Naive thymus-derived CD4-positive, alpha-beta T cell (primary cell): Measurements from ENCODE around the gene ATF7. TPM values are rescaled to one million over a fixed set of nuclear protein-coding genes. Genes with fewer than 3 reads are reported as not detected.

Experiments used
- ATAC-seq: fragments of 150-1000 bp; cut with Tn5 transposase; 2 replicates; pipeline ENCODE4 v1.10.0; 2021; ENCODE audit warnings: mild to moderate bottlenecking, moderate library complexity
- CTCF ChIA-PET: fragments of 350-600 bp; sonication (Branson Sonifier 250); formaldehyde crosslinking; loops from one replicate; lab custom pipeline; 2021; ENCODE audit warnings: antibody characterized with exemption; lab: Charles Lee
- POLR2A ChIA-PET: fragments of 350-600 bp; sonication (Branson Sonifier 250); formaldehyde crosslinking; loops from one replicate; lab custom pipeline; 2021; ENCODE audit warnings: antibody characterized with exemption, inconsistent platforms; lab: Charles Lee
- DNase-seq, 9 donors: peaks; one replicate each; pipeline versions ENCODE4 v3.0.0 to v3.0.0-alpha.2; 2020 to 2022; ENCODE audit warnings: mixed read lengths in 1 of 9
- H3K27ac ChIP-seq: one replicate; pipeline ENCODE4 v1.7.0; 2013; ENCODE audit warnings: mild to moderate bottlenecking, low read depth, low read length, moderate library complexity
- H3K27me3 ChIP-seq, 2 donors: one replicate each; pipeline ENCODE4 v1.7.0; 2013; ENCODE audit warnings: low read length in 2 of 2, mild to moderate bottlenecking in 2 of 2, moderate library complexity in 2 of 2; ENCODE audit not compliant: control insufficient read depth in 2 of 2, insufficient read depth in 2 of 2
- H3K36me3 ChIP-seq, 3 experiments: 1 replicate in 2 of 3; 2 replicates in 1 of 3; pipeline ENCODE4 v1.7.0; 2013; ENCODE audit warnings: low read length in 3 of 3, mild to moderate bottlenecking in 3 of 3, moderate library complexity in 1 of 3; ENCODE audit not compliant: insufficient read depth in 3 of 3, control insufficient read depth in 2 of 3
- H3K4me1 ChIP-seq, 2 donors: one replicate each; pipeline ENCODE4 v1.7.0; 2013; ENCODE audit warnings: low read length in 2 of 2, mild to moderate bottlenecking in 2 of 2, moderate library complexity in 1 of 2; ENCODE audit not compliant: control insufficient read depth in 2 of 2, insufficient read depth in 2 of 2
- H3K4me3 ChIP-seq: 2 replicates; pipeline ENCODE4 v1.7.0; 2013; ENCODE audit warnings: mild to moderate bottlenecking, low read length
- H3K9me3 ChIP-seq, 3 experiments: 1 replicate in 2 of 3; 2 replicates in 1 of 3; pipeline ENCODE4 v1.7.0; 2013; ENCODE audit warnings: low read length in 3 of 3; ENCODE audit not compliant: control insufficient read depth in 2 of 3
- H3K27ac Mint-ChIP-seq, 9 donors: one replicate each; pipeline ENCODE4 v1.8.0; 2020 to 2022; ENCODE audit warnings: mixed read lengths in 9 of 9, mild to moderate bottlenecking in 8 of 9, moderate library complexity in 5 of 9, inconsistent platforms in 2 of 9
- H3K27me3 Mint-ChIP-seq, 5 donors: one replicate each; pipeline ENCODE4 v1.8.0; 2021 to 2022; ENCODE audit warnings: mixed read lengths in 5 of 5, mild to moderate bottlenecking in 1 of 5
- H3K36me3 Mint-ChIP-seq, 5 donors: one replicate each; pipeline ENCODE4 v1.8.0; 2020 to 2022; ENCODE audit warnings: mixed read lengths in 5 of 5, mild to moderate bottlenecking in 3 of 5, inconsistent platforms in 1 of 5
- H3K4me1 Mint-ChIP-seq, 7 donors: one replicate each; pipeline ENCODE4 v1.8.0; 2020 to 2022; ENCODE audit warnings: mixed read lengths in 7 of 7, mild to moderate bottlenecking in 3 of 7, inconsistent platforms in 1 of 7
- H3K4me3 Mint-ChIP-seq, 10 donors: one replicate each; pipeline ENCODE4 v1.8.0; 2020 to 2022; ENCODE audit warnings: mild to moderate bottlenecking in 10 of 10, mixed read lengths in 10 of 10, moderate library complexity in 6 of 10, inconsistent platforms in 2 of 10
- H3K9me3 Mint-ChIP-seq, 11 donors: one replicate each; pipeline ENCODE4 v1.8.0; 2020 to 2022; ENCODE audit warnings: mixed read lengths in 11 of 11, mild to moderate bottlenecking in 4 of 11, inconsistent platforms in 1 of 11, moderate library complexity in 1 of 11
- intact Hi-C, 2 donors: fragments of 100-400 bp; cut with micrococcal nuclease; formaldehyde crosslinking; loops; one replicate each; pipeline ENCODE4 v1.15.1; 2023
- polyA plus RNA-seq, 2 donors: library from polyadenylated mRNA; unstranded; fragments of 300-500 nt; fragmentation: Illumina TruSeq; gene quantifications; one replicate each; pipeline ENCODE4 v1.2.3, GENCODE V29; 2021
- total RNA-seq, 6 experiments: library from RNA in 5 of 6; stranded (reverse) in 5 of 6; gene quantifications; 1 replicate in 5 of 6; 2 replicates in 1 of 6; pipeline ENCODE4 v1.2.3 and lab custom pipeline; 2021 to 2026

The ATF7 gene
- total and polyA plus RNA-seq, 7 experiments from 2014 or later = 14.5 to 39.5 (median 29.7) TPM

- Histone ChIP-seq H3K36me3 (no peaks in the 10 kb centered on the region), H3K4me3 (peak overlapping the region; percentile 92), H3K27ac (peak overlapping the region; percentile 83), H3K27me3 (no peaks in the 10 kb centered on the region), H3K4me1 (peaks cover 20 to 32% of the 10 kb centered on the region in 2 donors), H3K9me3 (no peaks in the 10 kb centered on the region)
- ChIA-PET POLR2A (interaction anchor here (0.6 to 1.2 kb wide), 5 partner anchors 17 to 627 kb away, joined by 3 to 8 read pairs (median 3); partner anchors contain the start of gene TARBP2), CTCF (interaction anchor here (1.0 kb wide), 1 partner anchor 81 kb away, joined by 3 read pairs; no protein-coding TSS in a partner anchor)
- no peak for ATAC-seq
- Mint-ChIP-seq H3K27ac (peak overlapping the region; percentile 95 to 99 (median 97)), H3K4me3 (peak overlapping the region; percentile 97 to 100 (median 98)), H3K4me1 (peaks cover 30 to 61% (median 54%) of the 10 kb centered on the region in 7 donors), H3K9me3 (no peaks in the 10 kb centered on the region), H3K27me3 (no peaks in the 10 kb centered on the region), H3K36me3 (peaks cover 0 to 4% (median 0%) of the 10 kb centered on the region in 5 donors)
- intact Hi-C loops = loop anchor here in 1 of 2 donors (5.0 kb wide), 1 partner anchor 122 kb away; no protein-coding TSS in a partner anchor
- DNase-seq = no peak
Measured at GRCh38 chr12:53624956-53625355, 1.2 kb downstream of the ATF7 start.

- intact Hi-C loops = no loop called here
- Histone ChIP-seq H3K36me3 (no peaks in the 10 kb centered on the region), H3K27me3 (no peaks in the 10 kb centered on the region), H3K4me1 (peaks cover 20 to 32% of the 10 kb centered on the region in 2 donors), H3K4me3 (no peak overlapping the region), H3K9me3 (no peaks in the 10 kb centered on the region), H3K27ac (no peak overlapping the region)
- peak overlapping the region in 8 of 9 donors; percentile 95 to 99 (median 97) for H3K27ac Mint-ChIP-seq
- H3K4me3 Mint-ChIP-seq = peak overlapping the region; percentile 97 to 100 (median 98)
- CTCF ChIA-PET = interaction anchor here (1.0 kb wide), 1 partner anchor 81 kb away, joined by 3 read pairs; no protein-coding TSS in a partner anchor
- H3K4me1 Mint-ChIP-seq = peaks cover 31 to 61% (median 54%) of the 10 kb centered on the region in 7 donors
- POLR2A ChIA-PET = interaction anchor here (0.7 to 1.2 kb wide), 3 partner anchors 16 to 60 kb away, joined by 3 to 4 read pairs (median 3); no protein-coding TSS in a partner anchor
- H3K9me3 Mint-ChIP-seq = no peaks in the 10 kb centered on the region
- DNase-seq (no peak), ATAC-seq (no peak)
- peaks cover 0 to 4% (median 0%) of the 10 kb centered on the region in 5 donors for H3K36me3 Mint-ChIP-seq
- no peaks in the 10 kb centered on the region for H3K27me3 Mint-ChIP-seq
Measured at GRCh38 chr12:53624458-53624857, 1.7 kb downstream of the ATF7 start.

- peak overlapping the region in 8 of 9 donors; percentile 29 to 99 (median 97) for H3K27ac Mint-ChIP-seq
- Histone ChIP-seq H3K27me3 (no peaks in the 10 kb centered on the region), H3K4me1 (peaks cover 20 to 33% of the 10 kb centered on the region in 2 donors), H3K4me3 (peak overlapping the region; percentile 7), H3K27ac (peak overlapping the region; percentile 29), H3K36me3 (no peaks in the 10 kb centered on the region), H3K9me3 (no peaks in the 10 kb centered on the region)
- no peak for ATAC-seq
- peak overlapping the region; percentile 48 to 100 (median 98) for H3K4me3 Mint-ChIP-seq
- H3K9me3 Mint-ChIP-seq = no peaks in the 10 kb centered on the region
- POLR2A ChIA-PET = interaction anchor here (0.7 to 2.0 kb wide), 8 partner anchors 14 to 122 kb away, joined by 3 to 6 read pairs (median 3); partner anchors contain the start of gene TARBP2
- no peaks in the 10 kb centered on the region for H3K27me3 Mint-ChIP-seq
- DNase-seq = no peak
- peaks cover 35 to 64% (median 55%) of the 10 kb centered on the region in 7 donors for H3K4me1 Mint-ChIP-seq
- H3K36me3 Mint-ChIP-seq = peaks cover 0 to 4% (median 0%) of the 10 kb centered on the region in 5 donors
- intact Hi-C loops = no loop called here
- CTCF ChIA-PET = interaction anchor here (0.6 to 1.1 kb wide), 4 partner anchors 80 to 257 kb away, joined by 3 to 4 read pairs (median 4); no protein-coding TSS in a partner anchor
Measured at GRCh38 chr12:53623548-53624385, 2.4 kb downstream of the ATF7 start.

GRCh38 chr12:53622724-53623123 is 3.5 kb downstream of the ATF7 start:
- peak overlapping the region in 5 of 9 donors; percentile 28 to 97 (median 50) for H3K27ac Mint-ChIP-seq
- no peak for DNase-seq
- no peak for ATAC-seq
- intact Hi-C loops = no loop called here
- Histone ChIP-seq H3K4me1 (peaks cover 20 to 36% of the 10 kb centered on the region in 2 donors), H3K27me3 (no peaks in the 10 kb centered on the region), H3K4me3 (no peak overlapping the region), H3K27ac (no peak overlapping the region), H3K9me3 (no peaks in the 10 kb centered on the region), H3K36me3 (no peaks in the 10 kb centered on the region)
- no peaks in the 10 kb centered on the region for H3K9me3 Mint-ChIP-seq
- peak overlapping the region in 4 of 10 donors; percentile 13 to 99 (median 25) for H3K4me3 Mint-ChIP-seq
- no peaks in the 10 kb centered on the region for H3K27me3 Mint-ChIP-seq
- H3K36me3 Mint-ChIP-seq = peaks cover 0 to 9% (median 6%) of the 10 kb centered on the region in 5 donors
- ChIA-PET POLR2A (interaction anchor here (0.9 to 2.0 kb wide), 6 partner anchors 13 to 296 kb away, joined by 3 to 6 read pairs (median 4); partner anchors contain the start of gene TARBP2), CTCF (interaction anchor here (0.6 kb wide), 1 partner anchor 170 kb away, joined by 3 read pairs; no protein-coding TSS in a partner anchor)
- H3K4me1 Mint-ChIP-seq = peaks cover 43 to 75% (median 65%) of the 10 kb centered on the region in 7 donors

- H3K27ac ChIP-seq = peak overlapping the region; percentile 44
- Mint-ChIP-seq H3K9me3 (no peaks in the 10 kb centered on the region), H3K4me1 (peaks cover 18 to 57% (median 38%) of the 10 kb centered on the region in 7 donors), H3K4me3 (peak overlapping the region in 9 of 10 donors; percentile 66 to 86 (median 82)), H3K36me3 (peaks cover 0 to 15% (median 8%) of the 10 kb centered on the region in 5 donors), H3K27me3 (no peaks in the 10 kb centered on the region), H3K27ac (peak overlapping the region; percentile 4 to 73 (median 56))
- ATAC-seq (no peak), DNase-seq (no peak)
- peaks cover 0 to 9% of the 10 kb centered on the region in 2 donors for H3K4me1 ChIP-seq
- peaks cover 0 to 13% (median 0%) of the 10 kb centered on the region in 3 experiments for H3K36me3 ChIP-seq
- intact Hi-C loops = loop anchor here in 1 of 2 donors (1.0 kb wide), 1 partner anchor 8 kb away; the partner anchor contains the start of gene ATF7
- ChIA-PET CTCF (no interaction called here), POLR2A (interaction anchor here (1.1 kb wide), 1 partner anchor 14 kb away, joined by 6 read pairs; no protein-coding TSS in a partner anchor)
- H3K9me3 ChIP-seq = no peaks in the 10 kb centered on the region
- no peaks in the 10 kb centered on the region for H3K27me3 ChIP-seq
- no peak overlapping the region for H3K4me3 ChIP-seq
Measured at GRCh38 chr12:53618275-53618674, 7.9 kb downstream of the ATF7 start.

- POLR2A ChIA-PET = interaction anchor here (1.1 kb wide), 1 partner anchor 14 kb away, joined by 6 read pairs; no protein-coding TSS in a partner anchor
- ATAC-seq (no peak), DNase-seq (no peak)
- no peaks in the 10 kb centered on the region for H3K27me3 Mint-ChIP-seq
- peaks cover 0 to 15% (median 8%) of the 10 kb centered on the region in 5 donors for H3K36me3 Mint-ChIP-seq
- intact Hi-C loops = loop anchor here in 1 of 2 donors (1.0 kb wide), 1 partner anchor 9 kb away; the partner anchor contains the start of gene ATF7
- H3K4me3 Mint-ChIP-seq = peak overlapping the region; percentile 32 to 86 (median 79)
- CTCF ChIA-PET = no interaction called here
- H3K4me1 Mint-ChIP-seq = peaks cover 14 to 51% (median 33%) of the 10 kb centered on the region in 7 donors
- no peaks in the 10 kb centered on the region for H3K9me3 Mint-ChIP-seq
- Histone ChIP-seq H3K4me1 (peaks cover 0 to 4% of the 10 kb centered on the region in 2 donors), H3K4me3 (no peak overlapping the region), H3K27ac (no peak overlapping the region), H3K36me3 (peaks cover 0 to 13% (median 0%) of the 10 kb centered on the region in 3 experiments), H3K27me3 (no peaks in the 10 kb centered on the region), H3K9me3 (no peaks in the 10 kb centered on the region)
- peak overlapping the region in 8 of 9 donors; percentile 4 to 73 (median 54) for H3K27ac Mint-ChIP-seq
Measured at GRCh38 chr12:53617700-53618099, 8.5 kb downstream of the ATF7 start.
